Prostate gland (tissue), 2 donors: ENCODE data around the gene TAOK1.

ENCODE experiments used
- CTCF ChIP-seq, 4 experiments: fragments of 200-600 bp in 2 of 4; fragments of 450-650 bp in 2 of 4; sonication (generic) in 2 of 4; IDR thresholded peaks; 1 replicate in 3 of 4; 2 replicates in 1 of 4; pipeline ENCODE4 v1.5.1; 2016 to 2019; ENCODE audit warnings: antibody characterized with exemption in 4 of 4, mild to moderate bottlenecking in 2 of 4, moderate library complexity in 2 of 4
- POLR2AphosphoS5 ChIP-seq: sonication (generic); formaldehyde crosslinking; IDR thresholded peaks from one replicate; pipeline ENCODE4 v1.6.1; 2017; ENCODE audit warnings: antibody characterized with exemption

- TF ChIP-seq POLR2AphosphoS5 (no peak), CTCF (IDR thresholded peaks at IDR 0.05) (no peak)
Observed at GRCh38 chr17:29475891-29476290, 85.7 kb downstream of the TAOK1 start.
